ENCODE results near the gene CARM1. TPM values are rescaled to one million over a fixed set of nuclear protein-coding genes. Genes with fewer than 3 reads are reported as not detected.

Gene CARM1
- total and polyA plus RNA-seq, 8 donors, result 5.2 to 21.0 (median 16.9) TPM

DNA sequence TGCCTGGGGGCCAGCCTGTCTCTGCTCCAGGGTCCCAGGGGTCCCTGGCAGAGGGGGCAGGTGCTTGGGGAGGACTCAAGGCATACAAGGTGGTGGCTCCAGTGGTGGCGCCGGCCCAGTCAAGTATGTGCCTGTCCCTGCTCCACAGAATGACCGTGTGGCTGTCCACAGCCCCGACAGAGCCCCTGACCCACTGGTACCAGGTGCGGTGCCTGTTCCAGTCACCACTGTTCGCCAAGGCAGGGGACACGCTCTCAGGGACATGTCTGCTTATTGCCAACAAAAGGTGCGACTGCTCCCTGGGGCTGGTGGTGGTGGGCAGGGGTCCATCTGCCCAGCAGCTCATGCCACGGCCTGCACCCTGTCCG is 48.9 kb downstream of the CARM1 start:
- WGBS, 5 donors, result 86 to 93% (median 90%) methylated on average over 4 to 10 of the region's 10 CpGs
- Histone ChIP-seq H3K27ac (no peak overlapping the region), H3K27me3 (no peaks in the 10 kb centered on the region), H3K4me1 (peaks cover 0 to 4% (median 0%) of the 10 kb centered on the region in 4 donors), H3K4me3 (no peak overlapping the region), H3K9me3 (no peaks in the 10 kb centered on the region), H3K36me3 (peaks cover 56 to 100% (median 98%) of the 10 kb centered on the region in 4 donors)
- DNase-seq, result no peak
- TF ChIP-seq, protein P1, sequence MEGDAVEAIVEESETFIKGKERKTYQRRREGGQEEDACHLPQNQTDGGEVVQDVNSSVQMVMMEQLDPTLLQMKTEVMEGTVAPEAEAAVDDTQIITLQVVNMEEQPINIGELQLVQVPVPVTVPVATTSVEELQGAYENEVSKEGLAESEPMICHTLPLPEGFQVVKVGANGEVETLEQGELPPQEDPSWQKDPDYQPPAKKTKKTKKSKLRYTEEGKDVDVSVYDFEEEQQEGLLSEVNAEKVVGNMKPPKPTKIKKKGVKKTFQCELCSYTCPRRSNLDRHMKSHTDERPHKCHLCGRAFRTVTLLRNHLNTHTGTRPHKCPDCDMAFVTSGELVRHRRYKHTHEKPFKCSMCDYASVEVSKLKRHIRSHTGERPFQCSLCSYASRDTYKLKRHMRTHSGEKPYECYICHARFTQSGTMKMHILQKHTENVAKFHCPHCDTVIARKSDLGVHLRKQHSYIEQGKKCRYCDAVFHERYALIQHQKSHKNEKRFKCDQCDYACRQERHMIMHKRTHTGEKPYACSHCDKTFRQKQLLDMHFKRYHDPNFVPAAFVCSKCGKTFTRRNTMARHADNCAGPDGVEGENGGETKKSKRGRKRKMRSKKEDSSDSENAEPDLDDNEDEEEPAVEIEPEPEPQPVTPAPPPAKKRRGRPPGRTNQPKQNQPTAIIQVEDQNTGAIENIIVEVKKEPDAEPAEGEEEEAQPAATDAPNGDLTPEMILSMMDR (IDR thresholded peaks at IDR 0.05), result no peak
- TF ChIP-seq EP300 (IDR thresholded peaks at IDR 0.05), result no peak
- no peak for TF ChIP-seq POLR2AphosphoS5 (IDR thresholded peaks at IDR 0.05)
- no peak for TF ChIP-seq POLR2A (IDR thresholded peaks at IDR 0.05)
- intact Hi-C loops (cut with DNase I; ENCODE audit: low total_unique reads), result loop anchor here (10.0 kb wide), 1 partner anchor 45 kb away; the partner anchor contains the start of gene CARM1

DNA sequence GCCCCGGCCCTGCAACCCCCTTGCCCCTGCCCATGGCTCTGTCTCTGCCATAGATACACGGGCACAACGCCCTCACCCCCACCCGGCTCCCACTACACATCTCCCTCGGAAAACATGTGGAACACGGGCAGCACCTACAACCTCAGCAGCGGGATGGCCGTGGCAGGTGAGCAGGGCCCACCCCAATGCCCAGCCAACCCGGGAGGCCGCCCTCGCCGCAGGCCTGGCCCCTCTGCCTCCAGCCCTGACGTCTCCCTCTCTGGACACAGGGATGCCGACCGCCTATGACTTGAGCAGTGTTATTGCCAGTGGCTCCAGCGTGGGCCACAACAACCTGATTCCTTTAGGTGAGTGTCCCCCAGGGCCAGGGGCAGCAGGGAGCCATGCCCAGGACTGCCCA is 49.4 kb downstream of the CARM1 start:
- Histone ChIP-seq H3K27ac (no peak overlapping the region), H3K4me3 (no peak overlapping the region), H3K36me3 (peaks cover 53 to 99% (median 96%) of the 10 kb centered on the region in 4 donors), H3K9me3 (no peaks in the 10 kb centered on the region), H3K4me1 (no peaks in the 10 kb centered on the region), H3K27me3 (no peaks in the 10 kb centered on the region)
- intact Hi-C loops (cut with DNase I; ENCODE audit: low total_unique reads), result loop anchor here (10.0 kb wide), 1 partner anchor 46 kb away; the partner anchor contains the start of gene CARM1
- no peak for DNase-seq
- no peak for TF ChIP-seq EP300 (IDR thresholded peaks at IDR 0.05)
- TF ChIP-seq, protein P1 (IDR thresholded peaks at IDR 0.05), result no peak
- TF ChIP-seq POLR2A (IDR thresholded peaks at IDR 0.05), result no peak
- TF ChIP-seq POLR2AphosphoS5 (IDR thresholded peaks at IDR 0.05), result no peak
- 68 to 81% (median 77%) methylated on average over 9 to 16 of the region's 16 CpGs for WGBS, 5 donors

DNA sequence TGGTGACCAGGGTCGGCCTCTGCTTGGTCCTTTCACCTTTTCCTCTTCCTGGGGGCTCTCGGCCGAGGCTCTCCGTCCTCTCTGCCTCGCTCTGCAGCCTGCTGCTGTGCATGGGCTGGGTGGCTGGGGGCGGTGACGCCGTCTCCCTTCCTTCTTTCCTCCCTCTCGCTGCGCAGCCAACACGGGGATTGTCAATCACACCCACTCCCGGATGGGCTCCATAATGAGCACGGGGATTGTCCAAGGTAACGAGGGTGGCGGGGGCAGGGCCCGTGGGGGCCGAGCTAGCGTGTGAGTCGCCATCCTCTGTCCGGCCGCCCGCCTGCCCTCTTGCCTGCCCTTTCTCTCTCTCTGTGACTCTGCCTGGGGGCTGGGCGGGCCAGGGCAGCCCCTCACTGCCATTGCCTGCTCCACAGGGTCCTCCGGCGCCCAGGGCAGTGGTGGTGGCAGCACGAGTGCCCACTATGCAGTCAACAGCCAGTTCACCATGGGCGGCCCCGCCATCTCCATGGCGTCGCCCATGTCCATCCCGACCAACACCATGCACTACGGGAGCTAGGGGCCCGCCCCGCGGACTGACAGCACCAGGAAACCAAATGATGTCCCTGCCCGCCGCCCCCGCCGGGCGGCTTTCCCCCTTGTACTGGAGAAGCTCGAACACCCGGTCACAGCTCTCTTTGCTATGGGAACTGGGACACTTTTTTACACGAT is 50.0 kb downstream of the CARM1 start:
- H3K36me3 ChIP-seq, result peaks cover 47 to 93% (median 90%) of the 10 kb centered on the region in 4 donors
- no peak overlapping the region for H3K27ac ChIP-seq
- TF ChIP-seq, protein P1 (IDR thresholded peaks at IDR 0.05), result no peak
- TF ChIP-seq POLR2A (IDR thresholded peaks at IDR 0.05) (no peak), EP300 (IDR thresholded peaks at IDR 0.05) (no peak), POLR2AphosphoS5 (IDR thresholded peaks at IDR 0.05) (no peak)
- no peaks in the 10 kb centered on the region for H3K27me3 ChIP-seq
- 85 to 90% (median 90%) methylated on average over 30 to 43 of the region's 43 CpGs for WGBS, 5 donors
- H3K9me3 ChIP-seq, result no peaks in the 10 kb centered on the region
- intact Hi-C loops (cut with DNase I; ENCODE audit: low total_unique reads), result loop anchor here (10.0 kb wide), 1 partner anchor 47 kb away; the partner anchor contains the start of gene CARM1
- no peak overlapping the region for H3K4me3 ChIP-seq
- no peak for DNase-seq
- H3K4me1 ChIP-seq, result no peaks in the 10 kb centered on the region

DNA sequence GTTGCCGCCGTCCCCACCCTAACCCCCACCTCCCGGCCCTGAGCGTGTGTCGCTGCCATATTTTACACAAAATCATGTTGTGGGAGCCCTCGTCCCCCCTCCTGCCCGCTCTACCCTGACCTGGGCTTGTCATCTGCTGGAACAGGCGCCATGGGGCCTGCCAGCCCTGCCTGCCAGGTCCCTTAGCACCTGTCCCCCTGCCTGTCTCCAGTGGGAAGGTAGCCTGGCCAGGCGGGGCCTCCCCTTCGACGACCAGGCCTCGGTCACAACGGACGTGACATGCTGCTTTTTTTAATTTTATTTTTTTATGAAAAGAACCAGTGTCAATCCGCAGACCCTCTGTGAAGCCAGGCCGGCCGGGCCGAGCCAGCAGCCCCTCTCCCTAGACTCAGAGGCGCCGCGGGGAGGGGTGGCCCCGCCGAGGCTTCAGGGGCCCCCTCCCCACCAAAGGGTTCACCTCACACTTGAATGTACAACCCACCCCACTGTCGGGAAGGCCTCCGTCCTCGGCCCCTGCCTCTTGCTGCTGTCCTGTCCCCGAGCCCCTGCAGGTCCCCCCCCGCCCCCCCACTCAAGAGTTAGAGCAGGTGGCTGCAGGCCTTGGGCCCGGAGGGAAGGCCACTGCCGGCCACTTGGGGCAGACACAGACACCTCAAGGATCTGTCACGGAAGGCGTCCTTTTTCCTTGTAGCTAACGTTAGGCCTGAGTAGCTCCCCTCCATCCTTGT is 50.7 kb downstream of the CARM1 start:
- Histone ChIP-seq H3K9me3 (no peaks in the 10 kb centered on the region), H3K27ac (no peak overlapping the region), H3K4me3 (no peak overlapping the region), H3K36me3 (peaks cover 45 to 86% (median 83%) of the 10 kb centered on the region in 4 donors), H3K4me1 (peaks cover under 1 to 6% (median 1%) of the 10 kb centered on the region in 4 donors), H3K27me3 (no peaks in the 10 kb centered on the region)
- no peak for DNase-seq
- intact Hi-C loops (cut with DNase I; ENCODE audit: low total_unique reads), result loop anchor here (10.0 kb wide), 1 partner anchor 47 kb away; the partner anchor contains the start of gene CARM1
- WGBS, 5 donors, result 77 to 82% (median 80%) methylated on average over 30 to 33 of the region's 33 CpGs
- TF ChIP-seq EP300 (IDR thresholded peaks at IDR 0.05) (no peak), POLR2A (IDR thresholded peaks at IDR 0.05) (no peak), POLR2AphosphoS5 (IDR thresholded peaks at IDR 0.05) (no peak)
- TF ChIP-seq, protein P1 (IDR thresholded peaks at IDR 0.05), result no peak

All from stomach (tissue), 9 donors.